HAP-1 (cell line): ENCODE data around the gene GFOD2.
A peak's percentile ranks its signal among the peaks of the same experiment; 100 is the strongest.
"Not testable (repeated sequence)": the region's sequence is repeated elsewhere in the genome, so short reads cannot be mapped to it uniquely, and the experiment has no call there.

Source experiments
- DNase-seq, 2 experiments: peaks; one replicate each; pipeline ENCODE4 v3.0.0-alpha.2; 2016 to 2020; ENCODE audit warnings: low spot score in 2 of 2
- H3K27me3 ChIP-seq: fragments of 250-450 bp; sonication (Bioruptor Pico); 2 replicates; pipeline ENCODE4 v1.5.1; 2020; ENCODE audit warnings: low read depth, mild to moderate bottlenecking, moderate library complexity
- H3K36me3 ChIP-seq: fragments of 250-450 bp; sonication (Bioruptor Pico); replicated peaks from 2 replicates; pipeline ENCODE4 v1.5.1; 2020; ENCODE audit warnings: mild to moderate bottlenecking
- H3K4me1 ChIP-seq: fragments of 250-450 bp; sonication (Bioruptor Pico); 2 replicates; pipeline ENCODE4 v1.5.1; 2020; ENCODE audit warnings: mild to moderate bottlenecking
- H3K4me3 ChIP-seq: fragments of 250-450 bp; sonication (Bioruptor Pico); 2 replicates; pipeline ENCODE4 v1.5.1; 2020; ENCODE audit warnings: mild to moderate bottlenecking, moderate library complexity
- H3K9me3 ChIP-seq: fragments of 250-450 bp; sonication (Bioruptor Pico); 2 replicates; pipeline ENCODE4 v1.5.1; 2020; ENCODE audit warnings: mild to moderate bottlenecking, moderate library complexity
- in situ Hi-C: fragments of 300-500 bp; cut with MboI; formaldehyde crosslinking; loops from 3 replicates; pipeline ENCODE4 v1.14.3; 2020; ENCODE audit warnings: low sequenced_read_pairs, inconsistent platforms, mixed read lengths

GFOD2 gene, protein sequence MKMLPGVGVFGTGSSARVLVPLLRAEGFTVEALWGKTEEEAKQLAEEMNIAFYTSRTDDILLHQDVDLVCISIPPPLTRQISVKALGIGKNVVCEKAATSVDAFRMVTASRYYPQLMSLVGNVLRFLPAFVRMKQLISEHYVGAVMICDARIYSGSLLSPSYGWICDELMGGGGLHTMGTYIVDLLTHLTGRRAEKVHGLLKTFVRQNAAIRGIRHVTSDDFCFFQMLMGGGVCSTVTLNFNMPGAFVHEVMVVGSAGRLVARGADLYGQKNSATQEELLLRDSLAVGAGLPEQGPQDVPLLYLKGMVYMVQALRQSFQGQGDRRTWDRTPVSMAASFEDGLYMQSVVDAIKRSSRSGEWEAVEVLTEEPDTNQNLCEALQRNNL

DNA sequence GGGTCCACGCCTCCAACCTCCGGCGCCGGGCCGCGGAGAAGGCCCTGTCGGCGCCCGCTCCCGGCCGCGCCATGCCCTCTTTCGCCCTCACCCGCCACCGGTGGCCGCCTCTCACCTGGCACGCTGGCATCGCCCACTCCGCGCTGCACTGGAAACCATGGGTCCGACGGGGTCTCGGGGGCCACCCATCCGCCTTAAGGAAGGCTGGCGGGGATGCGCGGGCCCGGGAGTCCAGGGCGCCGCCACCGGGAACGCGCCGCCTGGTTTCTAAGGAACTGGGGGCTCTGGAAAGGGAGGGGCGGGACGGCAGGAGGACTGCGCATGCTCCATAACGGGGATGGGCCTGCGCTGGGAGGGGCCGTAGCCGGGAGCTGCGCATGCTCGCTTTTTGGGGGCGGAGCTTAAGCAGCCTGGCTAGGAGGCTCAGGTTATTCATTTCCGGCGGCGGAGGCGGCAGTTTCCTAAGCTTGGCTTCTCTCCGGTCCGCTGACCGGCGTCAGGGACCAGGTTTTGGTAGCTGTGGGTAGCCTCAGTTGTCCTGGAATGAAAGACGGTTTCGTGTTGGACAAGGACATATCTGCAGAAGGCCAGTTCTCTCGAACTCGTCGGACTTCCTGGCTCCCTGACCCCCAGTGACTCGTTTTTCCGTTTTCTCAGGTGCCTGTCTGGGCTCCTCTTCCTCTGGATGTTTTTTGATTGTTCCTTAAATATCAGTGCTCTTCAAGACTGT is at the start of gene GFOD2:
Gene GFOD2 (minus strand): TSS at position 269 of the 730 bp plus-strand sequence. CDS start 33,601 bp downstream, outside the sequence.
- Histone ChIP-seq H3K9me3 (no peaks in the 10 kb centered on the region), H3K27me3 (no peaks in the 10 kb centered on the region), H3K4me1 (peaks cover 6% of the 10 kb centered on the region; the same call in 1 of the 2 replicates), H3K4me3 (peak within 1 kb of the TSS; percentile 76), H3K36me3 (no peaks in the 10 kb centered on the region)
- in situ Hi-C loops: no loop called here
- peak; percentile 96 to 99 for DNase-seq

DNA sequence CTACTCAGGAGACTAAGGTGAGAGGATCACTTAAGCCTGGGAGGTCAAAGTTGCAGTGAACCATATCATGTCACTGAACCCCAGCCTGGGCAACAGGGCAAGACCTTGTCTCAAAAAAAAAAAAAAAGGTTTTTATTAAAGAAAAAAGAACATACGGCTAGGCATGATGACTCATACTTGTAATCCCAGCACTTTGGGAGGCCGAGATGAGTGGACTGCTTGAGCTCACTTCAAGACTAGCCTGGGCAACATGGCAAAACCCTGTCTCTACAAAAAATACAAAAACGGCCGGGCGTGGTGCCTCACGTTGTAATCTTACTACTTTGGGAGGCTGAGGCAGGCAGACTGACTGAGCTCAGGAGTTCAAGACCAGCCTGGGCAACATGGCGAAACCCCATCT is 48.8 kb upstream of the GFOD2 start:
- in situ Hi-C loops: no loop called here
- H3K4me1 ChIP-seq: no peaks in the 10 kb centered on the region
- peaks cover 5% of the 10 kb centered on the region; the same call in 1 of the 2 replicates for H3K36me3 ChIP-seq
- no peaks in the 10 kb centered on the region for H3K9me3 ChIP-seq
- no peak overlapping the region for H3K4me3 ChIP-seq
- no peaks in the 10 kb centered on the region for H3K27me3 ChIP-seq
- no peak for DNase-seq

DNA sequence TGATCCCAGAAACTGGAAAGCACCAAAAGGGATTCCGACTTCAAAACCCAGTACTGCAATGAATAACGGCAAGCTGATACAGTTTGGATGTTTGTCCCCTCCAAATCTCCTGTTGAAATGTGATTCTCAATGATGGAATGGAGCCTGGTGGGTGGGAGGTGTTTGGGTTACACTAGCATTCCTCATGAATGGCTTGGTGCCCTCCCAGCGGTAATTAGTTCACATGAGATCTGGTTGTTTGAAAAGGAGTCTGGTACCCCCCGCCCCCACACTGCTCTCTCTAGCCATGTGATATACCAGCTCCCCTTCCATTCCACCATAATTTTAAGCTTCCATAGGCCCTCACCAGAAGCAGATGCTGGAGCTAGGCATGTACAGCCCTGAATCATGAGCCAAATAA is 47.2 kb upstream of the GFOD2 start:
- in situ Hi-C loops: no loop called here
- Histone ChIP-seq H3K27me3 (no peaks in the 10 kb centered on the region), H3K36me3 (peaks cover 5% of the 10 kb centered on the region; the same call in 1 of the 2 replicates), H3K4me1 (no peaks in the 10 kb centered on the region), H3K4me3 (no peak overlapping the region), H3K9me3 (no peaks in the 10 kb centered on the region)
- no peak for DNase-seq

DNA sequence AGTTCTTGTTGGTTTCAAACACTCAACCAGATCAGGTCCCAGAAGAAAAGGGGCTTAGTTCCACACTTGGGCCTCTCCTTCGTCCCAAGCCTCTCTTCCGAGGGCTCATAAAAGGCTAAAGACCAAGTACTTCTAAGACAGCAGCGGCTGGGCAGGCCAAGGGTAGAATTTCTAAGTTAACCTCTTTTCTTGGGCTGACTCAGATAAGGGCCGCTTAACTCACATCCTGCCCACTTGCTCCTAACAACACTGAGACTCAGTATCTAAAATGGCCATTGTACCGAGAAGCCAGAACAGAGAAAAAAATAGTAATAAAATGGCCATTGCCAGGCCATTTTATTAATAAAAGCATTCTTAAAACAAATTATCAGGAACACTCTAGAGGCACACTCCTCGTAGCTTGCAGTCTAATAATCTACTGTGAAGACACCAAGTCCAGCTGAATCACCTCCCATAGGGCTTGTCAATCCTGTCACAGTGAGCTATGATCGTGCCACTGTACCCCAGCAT is 45.1 kb upstream of the GFOD2 start:
- no peak overlapping the region for H3K4me3 ChIP-seq
- H3K4me1 ChIP-seq: no peaks in the 10 kb centered on the region
- in situ Hi-C loops: no loop called here
- H3K27me3 ChIP-seq: no peaks in the 10 kb centered on the region
- no peak for DNase-seq
- no peaks in the 10 kb centered on the region for H3K9me3 ChIP-seq
- H3K36me3 ChIP-seq: no peaks in the 10 kb centered on the region; the same call in 1 of the 2 replicates

DNA sequence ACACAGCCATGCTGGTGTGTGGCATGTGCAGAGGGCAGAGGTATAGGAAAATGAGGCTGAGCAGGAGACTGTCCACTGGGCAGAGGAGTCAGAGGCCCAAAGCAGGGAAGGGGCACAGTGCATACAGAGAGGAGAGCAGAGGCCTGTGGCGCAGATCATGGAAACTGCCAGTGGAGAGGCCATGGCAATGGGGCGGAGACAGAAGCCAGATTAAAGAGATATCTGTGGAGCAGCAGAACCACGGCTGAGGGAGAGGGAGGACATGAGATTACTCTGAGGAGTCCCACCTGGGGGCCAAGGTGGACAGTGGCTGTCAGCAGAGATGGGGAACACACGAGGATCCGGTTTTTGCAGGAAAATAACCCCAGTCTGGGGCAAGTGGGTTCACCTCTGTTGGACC is 44.0 kb upstream of the GFOD2 start:
- Histone ChIP-seq H3K9me3 (no peaks in the 10 kb centered on the region), H3K27me3 (no peaks in the 10 kb centered on the region), H3K4me1 (no peaks in the 10 kb centered on the region), H3K4me3 (no peak overlapping the region), H3K36me3 (no peaks in the 10 kb centered on the region)
- in situ Hi-C loops: no loop called here
- DNase-seq: no peak

DNA sequence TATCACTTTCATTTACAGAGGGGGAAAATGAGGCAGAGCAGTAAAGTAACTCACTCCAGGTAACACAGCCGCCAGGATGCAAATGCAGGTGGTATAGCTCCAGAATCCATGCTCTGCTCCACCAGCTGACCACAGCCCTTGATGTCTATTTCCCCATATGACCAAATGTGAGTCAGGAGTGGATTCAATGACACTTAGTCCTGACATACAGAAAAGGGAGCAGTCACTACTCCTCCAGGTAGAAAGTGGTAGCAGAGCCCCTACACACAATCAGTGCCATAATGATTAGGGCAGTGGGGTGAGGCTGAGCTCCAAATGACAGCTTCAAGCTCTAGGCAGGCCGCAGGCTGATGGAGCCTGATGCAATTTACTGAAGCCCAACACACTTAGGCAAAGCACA is 43.3 kb upstream of the GFOD2 start:
- in situ Hi-C loops: no loop called here
- DNase-seq: no peak
- Histone ChIP-seq H3K9me3 (no peaks in the 10 kb centered on the region), H3K36me3 (no peaks in the 10 kb centered on the region), H3K27me3 (no peaks in the 10 kb centered on the region), H3K4me1 (no peaks in the 10 kb centered on the region), H3K4me3 (no peak overlapping the region)

DNA sequence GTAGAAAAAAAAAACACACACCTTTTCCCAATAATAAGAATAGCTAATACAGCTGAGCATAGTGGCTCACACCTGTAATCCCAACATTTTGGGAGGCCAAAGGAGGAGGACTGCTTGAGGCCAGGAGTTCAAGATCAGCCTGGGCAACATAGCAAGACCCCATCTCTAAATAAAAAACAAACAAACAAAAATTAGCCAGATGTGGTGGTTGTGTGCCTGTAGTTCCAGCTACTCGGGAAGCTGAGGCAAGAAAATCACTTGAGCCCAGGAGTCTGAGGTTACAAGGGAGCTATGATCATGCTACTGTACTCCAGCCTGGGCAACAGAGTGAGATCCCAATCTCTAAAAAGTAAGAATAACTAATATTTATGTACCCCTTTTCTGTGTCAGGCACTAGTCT is 42.8 kb upstream of the GFOD2 start:
- DNase-seq: no peak
- Histone ChIP-seq H3K4me1 (no peaks in the 10 kb centered on the region), H3K9me3 (no peaks in the 10 kb centered on the region), H3K4me3 (no peak overlapping the region), H3K27me3 (no peaks in the 10 kb centered on the region), H3K36me3 (no peaks in the 10 kb centered on the region)
- in situ Hi-C loops: no loop called here

DNA sequence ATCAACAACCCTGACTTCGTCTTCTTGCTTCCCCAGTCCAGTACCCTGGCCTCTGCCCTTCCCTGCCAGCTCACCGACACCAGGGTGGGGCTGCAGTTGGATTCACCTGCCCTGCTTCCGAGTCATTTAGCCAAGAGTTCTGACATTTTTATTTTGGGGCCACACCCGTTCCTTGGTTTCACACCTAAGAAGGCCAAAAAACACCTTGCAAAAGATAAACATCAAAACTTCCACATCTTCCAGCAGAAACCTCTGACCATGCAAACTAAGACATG is 41.8 kb upstream of the GFOD2 start:
- no peaks in the 10 kb centered on the region for H3K27me3 ChIP-seq
- DNase-seq: no peak
- H3K4me3 ChIP-seq: no peak overlapping the region
- no peaks in the 10 kb centered on the region for H3K4me1 ChIP-seq
- in situ Hi-C loops: no loop called here
- no peaks in the 10 kb centered on the region for H3K9me3 ChIP-seq
- no peaks in the 10 kb centered on the region for H3K36me3 ChIP-seq

DNA sequence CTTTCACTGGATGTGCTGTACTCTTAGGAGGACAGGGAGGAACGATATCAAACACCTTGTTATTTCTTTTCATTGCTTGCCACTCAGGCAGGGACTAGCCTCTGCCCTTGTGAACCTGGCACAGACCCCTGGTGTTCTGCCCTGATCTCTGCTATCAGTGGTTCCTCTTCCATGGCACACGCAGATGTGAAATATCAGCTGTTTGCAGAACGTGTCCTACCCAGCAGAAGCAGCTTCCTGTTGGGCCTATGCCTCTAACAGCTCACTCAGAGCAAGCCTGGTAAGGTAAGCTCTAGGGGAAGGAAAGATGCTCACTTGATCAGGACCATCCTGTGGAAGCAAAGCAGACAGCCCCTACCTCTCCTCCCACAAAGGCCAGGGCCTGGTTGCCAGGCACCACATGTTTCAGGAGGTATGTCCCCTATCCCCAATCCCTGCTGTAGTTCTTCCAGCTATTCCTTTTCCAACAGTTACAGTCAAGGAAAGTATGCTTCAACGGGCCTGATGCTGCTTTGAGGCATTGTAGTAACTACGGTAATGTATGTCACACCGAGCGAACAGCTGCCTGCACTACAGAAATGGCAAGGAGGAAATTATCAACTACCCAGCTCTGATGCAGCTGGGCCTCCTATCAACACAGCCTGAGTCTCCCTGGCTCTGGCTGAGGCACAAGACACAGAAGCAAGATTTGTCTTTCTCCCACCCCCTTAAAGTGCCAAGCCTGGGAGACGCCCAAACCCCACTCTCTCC is 41.3 kb upstream of the GFOD2 start:
- Histone ChIP-seq H3K4me3 (no peak overlapping the region), H3K4me1 (no peaks in the 10 kb centered on the region), H3K36me3 (no peaks in the 10 kb centered on the region), H3K27me3 (no peaks in the 10 kb centered on the region), H3K9me3 (no peaks in the 10 kb centered on the region)
- DNase-seq: no peak
- in situ Hi-C loops: no loop called here

DNA sequence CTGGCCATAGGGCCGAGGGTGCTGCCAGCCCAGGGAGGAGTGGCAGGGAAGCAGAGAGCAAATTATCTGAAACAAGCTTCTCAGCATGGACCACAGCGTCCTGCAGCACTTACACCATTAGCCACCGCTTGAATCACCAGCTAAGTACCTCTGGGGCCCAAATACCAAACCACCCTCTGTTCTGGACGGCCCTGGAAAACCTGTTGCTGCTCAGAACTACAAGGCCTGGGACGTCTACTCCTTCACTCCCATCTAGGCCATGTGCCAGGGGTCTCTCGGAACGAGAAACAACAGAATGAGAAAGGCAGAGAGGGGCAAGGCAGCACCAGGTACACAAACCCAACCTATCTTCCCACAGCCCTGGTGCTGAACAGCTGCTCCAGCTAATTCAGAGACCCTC is 39.9 kb upstream of the GFOD2 start:
- Histone ChIP-seq H3K36me3 (no peaks in the 10 kb centered on the region), H3K4me3 (no peak overlapping the region), H3K4me1 (no peaks in the 10 kb centered on the region), H3K9me3 (no peaks in the 10 kb centered on the region), H3K27me3 (no peaks in the 10 kb centered on the region)
- no peak for DNase-seq
- in situ Hi-C loops: no loop called here

DNA sequence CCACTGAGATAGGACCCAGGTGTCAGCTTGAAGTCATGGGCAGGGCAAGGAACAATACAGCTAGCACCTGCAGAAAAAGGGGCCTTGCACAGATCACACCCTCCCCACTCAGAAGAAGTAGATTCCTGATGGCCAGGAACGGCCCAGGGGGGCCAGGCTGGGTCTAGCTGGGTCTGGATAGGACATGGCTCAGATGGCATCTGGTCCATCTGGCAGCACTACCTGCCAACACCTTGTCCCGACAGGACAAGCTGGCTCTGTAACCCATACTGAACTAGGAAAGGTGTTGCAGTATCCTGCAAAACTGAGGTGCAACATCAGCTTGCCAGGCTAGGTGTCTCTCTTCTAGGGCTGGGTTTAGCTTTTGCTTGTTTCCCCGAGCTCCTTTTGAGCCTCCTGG is 38.9 kb upstream of the GFOD2 start:
- no peaks in the 10 kb centered on the region for H3K9me3 ChIP-seq
- H3K4me3 ChIP-seq: no peak overlapping the region
- H3K4me1 ChIP-seq: no peaks in the 10 kb centered on the region
- no peak for DNase-seq
- no peaks in the 10 kb centered on the region for H3K36me3 ChIP-seq
- in situ Hi-C loops: no loop called here
- no peaks in the 10 kb centered on the region for H3K27me3 ChIP-seq

DNA sequence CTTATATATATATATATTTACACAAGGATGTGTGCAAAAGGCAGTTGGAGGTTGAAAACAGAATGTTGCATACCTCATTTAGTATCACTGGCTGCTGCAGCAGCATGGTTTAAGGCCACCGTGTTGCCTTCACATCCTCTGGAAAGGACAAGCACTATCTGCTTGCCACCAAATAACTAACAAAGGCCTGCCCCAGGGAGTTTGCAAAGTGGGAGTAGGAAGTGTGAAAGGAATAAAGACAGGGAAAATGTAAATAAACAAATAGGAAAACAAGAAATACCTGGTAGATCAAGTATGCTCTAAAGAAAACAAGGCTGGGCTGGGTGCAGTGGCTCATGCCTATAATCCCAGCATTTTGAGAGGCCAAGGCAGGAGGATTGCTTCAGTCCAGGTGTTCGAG is 33.5 kb upstream of the GFOD2 start:
- Histone ChIP-seq H3K9me3 (no peaks in the 10 kb centered on the region), H3K4me1 (no peaks in the 10 kb centered on the region), H3K4me3 (no peak overlapping the region), H3K27me3 (no peaks in the 10 kb centered on the region), H3K36me3 (no peaks in the 10 kb centered on the region)
- in situ Hi-C loops: no loop called here
- DNase-seq: no peak

DNA sequence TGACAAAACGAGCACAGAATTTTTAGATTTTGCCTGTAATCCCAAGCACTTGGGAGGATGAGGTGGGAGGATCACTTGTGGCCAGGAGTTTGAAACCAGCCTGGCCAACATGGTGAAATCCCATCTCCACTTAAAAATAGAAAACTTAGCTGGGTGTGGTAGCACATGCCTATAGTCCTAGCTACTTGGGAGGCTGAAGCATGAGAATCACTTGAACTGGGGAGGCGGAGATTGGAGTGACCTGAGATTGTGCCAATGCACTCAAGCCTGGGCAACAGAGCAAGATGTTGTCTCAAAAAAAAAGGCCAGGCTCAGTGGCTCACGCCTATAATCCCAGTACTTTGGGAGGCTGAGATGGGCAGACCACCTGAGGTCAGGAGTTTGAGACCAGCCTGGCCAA is 32.2 kb upstream of the GFOD2 start:
- H3K9me3 ChIP-seq, H3K4me1 ChIP-seq, in situ Hi-C loops, H3K36me3 ChIP-seq, H3K27me3 ChIP-seq, H3K4me3 ChIP-seq, DNase-seq: not testable (repeated sequence)

DNA sequence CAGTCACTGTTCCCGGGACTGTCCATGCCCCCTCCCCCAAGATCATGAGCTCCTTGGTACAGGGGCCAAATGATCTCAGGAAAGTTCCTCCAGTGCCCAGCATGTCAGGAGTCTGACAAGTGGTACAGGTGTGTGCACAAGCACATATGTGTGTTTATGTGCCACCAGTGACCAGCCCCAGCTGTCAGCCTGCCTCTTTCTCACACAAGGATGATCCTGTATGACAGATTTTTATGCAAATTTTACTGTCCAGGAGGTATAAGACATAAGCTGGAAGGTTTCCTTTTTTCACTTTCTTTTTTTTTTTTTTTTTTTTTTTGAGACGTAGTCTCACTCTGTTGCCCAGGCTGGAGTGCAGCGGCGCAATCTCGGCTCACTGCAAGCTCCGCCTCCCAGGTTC is 31.4 kb upstream of the GFOD2 start:
- no peak for DNase-seq
- in situ Hi-C loops: no loop called here
- no peaks in the 10 kb centered on the region for H3K4me1 ChIP-seq
- no peak overlapping the region for H3K4me3 ChIP-seq
- H3K9me3 ChIP-seq: no peaks in the 10 kb centered on the region
- H3K27me3 ChIP-seq: no peaks in the 10 kb centered on the region
- H3K36me3 ChIP-seq: no peaks in the 10 kb centered on the region
